GF-D8 (cell line): ENCODE data around the gene SLC16A14.
"Not testable (repeated sequence)": the region's sequence is repeated elsewhere in the genome, so short reads cannot be mapped to it uniquely, and the experiment has no call there.

ENCODE experiments used
- DNase-seq: peaks from one replicate; lab custom pipeline; 2025; lab: John Stamatoyannopoulos, UW

The SLC16A14 gene, protein sequence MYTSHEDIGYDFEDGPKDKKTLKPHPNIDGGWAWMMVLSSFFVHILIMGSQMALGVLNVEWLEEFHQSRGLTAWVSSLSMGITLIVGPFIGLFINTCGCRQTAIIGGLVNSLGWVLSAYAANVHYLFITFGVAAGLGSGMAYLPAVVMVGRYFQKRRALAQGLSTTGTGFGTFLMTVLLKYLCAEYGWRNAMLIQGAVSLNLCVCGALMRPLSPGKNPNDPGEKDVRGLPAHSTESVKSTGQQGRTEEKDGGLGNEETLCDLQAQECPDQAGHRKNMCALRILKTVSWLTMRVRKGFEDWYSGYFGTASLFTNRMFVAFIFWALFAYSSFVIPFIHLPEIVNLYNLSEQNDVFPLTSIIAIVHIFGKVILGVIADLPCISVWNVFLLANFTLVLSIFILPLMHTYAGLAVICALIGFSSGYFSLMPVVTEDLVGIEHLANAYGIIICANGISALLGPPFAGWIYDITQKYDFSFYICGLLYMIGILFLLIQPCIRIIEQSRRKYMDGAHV

DNA sequence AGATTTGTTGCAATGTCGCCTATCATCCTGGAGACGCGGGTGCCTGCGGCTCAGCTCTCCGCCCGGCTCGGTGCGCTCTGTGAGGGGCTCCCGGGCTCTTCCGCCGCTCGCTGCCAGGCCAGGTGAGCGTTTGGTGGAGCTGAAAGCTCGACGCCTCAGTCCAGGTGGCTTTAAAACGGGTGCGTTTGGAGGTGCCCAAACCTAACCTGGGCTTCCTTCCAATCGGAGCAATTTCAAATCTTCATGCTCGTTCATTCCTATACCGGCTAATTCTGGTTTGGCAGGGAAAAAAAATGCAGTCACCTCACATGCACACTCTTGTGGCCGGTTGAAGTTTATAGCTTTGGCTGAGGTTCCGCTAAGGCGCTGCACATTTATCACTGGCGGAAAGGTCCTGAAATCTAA is at the start of gene SLC16A14:
Gene SLC16A14, minus strand, starts transcription at position 274 of the 405 bp plus-strand sequence. CDS start 9,572 bp downstream, outside the sequence.
- DNase-seq: peak; percentile 63

DNA sequence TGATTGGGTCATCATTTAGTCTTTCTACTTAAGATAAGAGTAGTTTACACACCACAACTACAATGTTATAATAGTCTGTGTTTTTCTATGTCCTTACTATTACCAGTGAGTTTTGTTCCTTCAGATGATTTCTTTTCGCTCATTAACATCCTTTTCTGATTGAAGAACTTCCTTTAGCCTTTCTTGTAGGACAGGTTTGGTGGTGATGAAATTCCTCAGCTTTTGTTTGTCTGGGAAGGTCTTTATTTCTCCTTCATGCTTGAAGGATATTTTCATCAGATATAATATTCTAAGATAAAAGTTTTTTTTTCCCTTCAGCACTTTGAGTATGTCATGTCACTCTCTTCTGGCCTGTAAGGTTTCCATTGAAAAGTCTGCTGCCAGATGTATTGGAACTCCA is 38.0 kb upstream of the SLC16A14 start:
- DNase-seq: no peak

DNA sequence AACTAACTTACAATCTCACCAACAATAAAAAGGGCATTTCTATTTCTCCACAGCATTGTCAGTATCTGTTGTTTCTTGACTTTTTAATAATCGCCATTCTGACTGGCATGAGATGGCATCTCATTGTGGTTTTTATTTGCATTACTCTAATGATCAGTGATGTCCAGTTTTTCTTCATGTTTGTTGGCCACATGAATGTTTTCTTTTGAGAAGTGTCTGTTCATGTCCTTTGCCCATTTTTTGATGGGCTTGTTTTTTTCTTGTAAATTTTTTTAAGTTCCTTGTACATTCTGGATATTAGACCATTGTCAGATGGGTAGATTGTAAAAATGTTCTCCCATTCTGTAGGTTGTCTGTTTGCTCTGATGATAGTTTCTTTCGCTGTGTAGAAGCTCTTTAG is 33.2 kb upstream of the SLC16A14 start:
- DNase-seq: not testable (repeated sequence)

DNA sequence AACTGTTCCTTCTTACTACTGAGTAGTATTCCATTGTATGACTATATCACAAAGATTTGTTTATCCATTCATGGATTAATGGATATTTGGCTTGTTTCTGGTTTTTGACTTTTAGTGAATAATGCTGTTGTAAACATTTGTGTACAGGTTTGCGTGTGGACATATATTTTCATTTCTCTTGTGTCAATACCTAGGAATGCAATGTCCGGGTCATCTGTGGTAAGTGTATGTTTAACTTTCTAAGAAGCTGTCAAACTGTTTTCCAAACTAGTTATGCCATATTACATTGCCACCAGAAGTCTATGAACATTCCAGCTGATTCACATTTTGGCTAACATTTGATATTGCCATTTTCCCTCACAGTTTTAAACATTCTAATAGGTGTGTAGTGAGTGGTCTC is 29.1 kb upstream of the SLC16A14 start:
- DNase-seq: no peak

DNA sequence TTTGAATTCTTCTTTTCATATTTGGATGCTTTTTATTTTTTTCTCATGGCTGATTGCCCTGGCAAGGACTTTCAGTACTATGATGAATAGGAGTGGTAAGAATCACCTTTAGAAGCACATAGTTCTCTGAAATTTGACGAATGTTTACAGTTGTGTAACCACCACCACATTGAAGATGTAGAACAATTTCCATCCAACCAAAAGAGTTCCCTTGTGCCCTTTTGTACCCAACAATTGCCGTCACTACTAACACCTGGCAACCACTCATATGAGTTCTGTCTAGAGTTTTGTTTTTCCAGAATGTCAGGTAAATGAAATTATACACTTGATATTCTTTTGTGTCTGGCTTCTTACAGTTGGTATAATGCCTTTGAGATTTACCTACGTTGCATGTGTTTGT is 28.7 kb upstream of the SLC16A14 start:
- DNase-seq: no peak

DNA sequence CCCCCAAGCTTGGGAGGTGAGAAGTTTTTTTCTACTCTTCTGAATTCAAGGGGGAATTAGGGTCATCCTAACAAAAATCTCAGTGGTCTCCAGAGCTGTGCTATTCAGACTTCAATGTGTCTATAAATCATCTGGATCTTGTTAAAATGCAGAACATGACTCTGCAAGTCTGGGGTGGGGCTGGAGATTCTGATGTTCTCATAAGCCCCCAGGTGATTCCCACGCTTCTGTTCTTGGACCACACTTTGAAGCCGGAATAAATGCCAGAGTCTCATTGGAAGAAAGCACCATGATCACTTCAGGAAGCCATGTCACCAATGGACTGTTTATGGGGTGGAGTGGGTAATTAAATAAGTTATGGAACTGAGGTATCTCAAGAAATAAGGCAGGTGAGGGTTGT is 22.2 kb upstream of the SLC16A14 start:
- no peak for DNase-seq

DNA sequence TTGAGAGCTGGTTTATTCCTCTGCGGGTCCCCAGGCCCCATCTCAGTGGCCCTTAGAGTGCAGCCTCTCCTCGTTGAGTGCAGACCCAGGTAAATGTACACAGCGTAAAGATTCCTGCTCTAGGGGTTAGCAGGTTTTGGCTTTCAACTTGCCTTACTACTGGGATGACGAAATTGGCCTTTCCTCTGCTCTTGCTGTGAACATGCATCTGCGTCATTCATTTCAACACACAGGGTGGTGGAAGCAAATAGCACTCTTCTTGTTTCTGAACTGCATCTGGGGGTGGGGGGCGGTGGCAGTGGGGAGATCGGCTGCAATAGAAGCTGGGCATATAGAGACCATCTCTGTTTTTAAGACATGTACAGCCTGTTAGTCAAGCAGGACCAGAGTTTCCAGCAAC is 16.5 kb upstream of the SLC16A14 start:
- peak; percentile 21 for DNase-seq

DNA sequence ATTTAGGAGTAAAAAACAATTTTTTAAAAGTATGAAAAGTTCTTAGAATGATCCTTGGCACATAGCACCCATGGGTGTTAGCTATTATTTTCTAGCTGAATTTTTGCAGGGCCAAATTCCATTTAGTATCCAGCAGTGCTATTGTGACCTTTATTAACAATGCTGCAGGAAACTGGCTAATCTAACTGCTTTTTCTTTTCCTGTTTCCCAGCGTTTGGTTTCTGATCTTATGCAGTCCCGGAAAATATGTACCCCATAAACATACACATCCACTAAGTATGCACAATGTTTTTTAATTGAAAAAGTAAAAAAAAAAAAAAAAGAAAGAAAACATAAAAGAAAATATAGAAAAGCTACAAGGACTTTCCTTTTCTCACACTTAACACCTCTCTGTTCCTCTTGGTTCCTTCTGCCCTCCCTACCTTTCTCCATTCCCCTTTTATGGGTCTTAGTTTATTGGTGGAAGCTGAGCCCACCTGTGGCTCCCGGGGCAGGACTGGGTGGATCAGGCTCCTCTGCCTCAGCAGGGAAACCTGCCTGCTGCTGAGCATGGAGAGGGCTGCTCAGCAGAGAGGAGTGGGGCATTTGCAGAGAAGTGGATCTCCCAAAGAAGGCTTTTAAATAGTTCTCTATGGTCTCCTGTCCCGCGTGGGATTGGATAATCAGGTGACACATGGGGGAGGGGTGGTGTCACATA is 9.3 kb upstream of the SLC16A14 start:
- no peak for DNase-seq

DNA sequence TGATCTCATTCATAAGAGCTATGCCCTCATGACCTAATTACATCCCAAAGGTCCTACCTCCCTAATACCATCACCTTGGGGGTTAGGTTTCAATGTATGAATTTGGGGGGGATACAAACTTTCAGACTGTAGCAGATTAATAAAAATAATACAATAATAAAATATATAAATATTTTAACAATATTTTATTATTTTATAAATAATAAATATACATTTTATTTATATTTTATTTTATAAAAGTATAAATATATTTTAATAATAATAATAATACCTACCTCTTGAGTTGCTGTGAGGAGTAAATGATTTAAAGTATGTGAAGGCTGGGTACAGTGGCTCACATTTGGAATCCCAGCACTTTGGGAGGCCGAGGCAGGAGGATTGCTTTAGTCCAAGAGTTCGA is 8.1 kb upstream of the SLC16A14 start:
- DNase-seq: no peak

DNA sequence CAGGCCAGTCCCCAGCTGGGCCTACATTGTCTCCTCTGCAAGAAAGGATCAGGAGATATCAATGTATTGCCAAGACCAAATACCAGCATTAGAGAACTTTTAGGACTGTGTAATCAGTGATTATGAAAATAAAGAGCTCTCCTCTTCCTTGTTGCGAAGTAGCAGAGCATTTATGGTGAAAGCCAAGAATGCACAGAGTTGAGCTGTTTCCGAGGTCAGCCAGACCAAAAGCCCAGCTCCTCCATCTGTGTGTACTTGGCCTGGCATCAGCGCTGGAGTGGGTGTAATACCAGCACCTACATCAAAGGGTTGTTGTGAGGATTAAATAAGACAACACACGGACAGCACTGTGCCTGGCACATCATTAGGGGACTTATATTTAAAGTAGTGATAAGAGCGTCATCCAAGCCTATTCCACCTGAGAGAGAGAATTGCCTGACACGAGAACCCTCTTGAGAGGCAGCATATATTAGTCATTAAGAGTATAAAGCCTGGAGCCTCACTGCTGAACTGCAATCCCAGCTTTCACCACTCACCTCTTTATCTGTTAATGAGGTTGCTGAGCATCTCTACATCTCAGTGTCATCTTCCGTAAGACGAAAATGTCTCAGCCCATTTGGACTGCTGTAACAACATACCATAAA is 7.4 kb upstream of the SLC16A14 start:
- DNase-seq: no peak

DNA sequence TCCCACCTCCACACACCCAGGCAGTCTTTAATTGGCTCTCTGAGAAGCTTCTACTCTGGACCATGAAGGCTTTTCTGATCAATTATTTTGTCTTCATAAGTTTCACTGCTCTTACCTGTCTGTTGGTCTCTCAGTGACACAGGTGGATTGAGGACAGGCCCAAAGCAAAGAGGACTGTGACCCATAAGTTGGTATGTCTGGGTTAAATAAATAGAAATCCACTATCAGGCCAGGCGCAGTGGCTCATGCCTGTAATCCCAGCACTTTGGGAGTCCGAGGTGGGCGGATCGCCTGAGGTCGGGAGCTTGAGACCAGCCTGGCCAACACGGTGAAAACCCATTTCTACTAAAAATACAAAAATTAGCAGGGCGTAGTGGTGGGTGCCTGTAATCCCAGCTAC is 2.7 kb upstream of the SLC16A14 start:
- no peak for DNase-seq

DNA sequence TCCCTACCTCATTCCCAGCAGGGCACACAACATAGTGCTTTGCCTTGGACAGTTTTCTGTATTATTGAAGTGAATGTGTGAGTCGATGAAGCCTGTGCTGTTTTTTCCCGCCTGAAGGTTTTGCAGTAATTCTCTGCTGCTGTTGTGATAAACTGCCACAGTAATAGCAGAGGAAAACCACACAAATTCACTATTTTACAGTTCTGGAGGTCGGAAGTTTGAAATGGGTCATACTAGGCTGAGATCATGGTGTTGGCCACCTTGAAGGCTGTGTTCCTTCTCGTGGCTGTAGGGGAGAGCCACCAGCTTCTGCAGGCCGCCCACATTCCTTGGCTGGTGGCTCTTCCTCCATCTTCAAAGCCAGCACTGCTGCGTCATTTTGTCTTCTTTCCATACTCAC is 678 bp upstream of the SLC16A14 start:
- no peak for DNase-seq

DNA sequence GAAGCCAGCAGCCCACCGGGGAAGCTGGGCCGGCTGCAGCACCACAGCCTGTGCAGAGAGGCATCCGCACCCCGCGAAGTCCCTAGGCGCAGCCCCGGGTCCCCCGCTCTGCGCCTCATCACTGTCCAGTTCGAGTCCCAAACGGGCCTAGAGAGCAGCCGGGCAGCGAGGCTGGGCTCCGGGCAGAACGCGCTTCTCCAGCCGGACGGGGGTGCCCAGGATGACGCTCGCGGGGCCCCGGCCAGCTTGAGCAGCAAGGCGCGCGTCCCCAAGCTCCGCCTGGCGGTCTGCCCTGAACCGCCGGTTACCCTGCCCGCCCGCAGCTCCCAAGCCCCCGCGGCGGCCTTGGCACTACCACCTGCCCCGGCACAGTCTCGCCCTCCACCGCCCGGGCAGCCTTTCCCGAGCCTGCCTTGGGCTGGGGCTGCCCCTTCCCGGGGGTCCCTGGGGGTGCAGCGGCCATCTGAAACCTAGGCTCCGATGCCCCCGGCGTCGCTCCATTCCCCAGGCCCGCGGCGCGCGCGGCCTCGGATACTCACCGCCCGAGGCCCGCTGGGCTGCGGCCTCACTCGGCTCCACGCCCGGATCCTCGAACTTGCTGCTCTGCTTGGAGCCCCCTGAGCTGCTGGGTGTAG is 591 bp downstream of the SLC16A14 start:
- no peak for DNase-seq

DNA sequence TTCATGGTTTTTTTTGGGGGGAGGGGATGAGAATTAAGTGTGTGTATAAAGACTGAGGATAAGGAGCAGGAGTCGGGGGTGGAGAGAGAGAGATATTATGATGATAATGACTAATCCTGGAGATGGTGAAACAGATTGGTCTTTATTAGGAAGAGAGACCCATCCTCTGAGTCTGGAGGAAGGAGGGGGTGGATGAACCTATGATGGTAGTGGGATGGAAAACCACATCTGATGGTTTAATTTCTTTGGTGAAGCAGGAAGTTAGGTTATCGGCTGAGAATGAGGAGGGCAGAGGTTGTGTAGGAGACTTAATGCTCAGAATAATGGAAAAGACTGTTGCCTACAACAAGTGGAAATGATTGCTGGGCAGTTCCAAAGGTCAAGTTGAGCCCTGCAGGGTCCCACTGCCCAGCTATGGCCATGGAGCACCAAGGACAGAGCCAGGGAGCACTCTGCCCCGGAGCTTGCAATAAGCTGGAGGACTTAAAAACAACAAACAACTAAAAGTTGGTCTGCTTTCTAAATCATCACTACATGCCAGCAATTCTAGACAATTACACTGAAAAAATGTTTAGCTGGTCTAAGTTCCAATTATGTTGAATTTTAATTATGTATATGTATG is 7.9 kb downstream of the SLC16A14 start:
- no peak for DNase-seq

DNA sequence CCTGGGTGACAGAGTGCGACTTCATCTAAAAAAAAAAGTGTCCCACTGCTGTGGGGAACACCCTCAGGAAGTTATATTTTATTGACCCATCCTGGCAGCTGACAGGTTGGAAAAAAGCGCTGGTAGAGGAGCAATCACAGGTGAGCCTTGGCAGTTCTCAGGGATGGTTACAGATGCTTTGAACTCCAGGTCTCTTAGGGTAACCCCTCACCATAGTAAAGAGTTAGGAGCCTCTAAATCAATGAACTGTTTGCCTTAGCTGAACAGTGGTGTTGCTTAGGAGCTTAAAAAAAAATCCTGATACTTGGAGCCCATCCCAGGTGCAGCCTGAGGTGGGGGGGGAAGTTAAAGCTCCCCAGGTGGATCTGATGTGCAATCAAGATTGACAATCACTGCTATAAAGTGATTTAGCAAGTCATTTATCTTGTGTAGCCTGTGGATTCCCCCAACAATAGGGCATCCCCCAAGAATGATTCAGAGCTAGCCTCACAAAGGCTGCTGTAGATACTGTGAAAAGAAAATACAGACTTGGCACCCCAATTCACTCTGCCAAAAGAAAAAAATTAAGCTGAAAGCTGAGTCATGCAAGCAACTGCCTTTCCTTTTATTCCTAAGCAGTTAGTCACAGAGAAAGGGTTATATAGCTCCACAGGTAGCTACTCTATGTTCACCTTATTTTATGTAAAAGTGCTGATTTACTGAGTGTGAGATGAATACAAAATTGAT is 14.8 kb downstream of the SLC16A14 start:
- no peak for DNase-seq

DNA sequence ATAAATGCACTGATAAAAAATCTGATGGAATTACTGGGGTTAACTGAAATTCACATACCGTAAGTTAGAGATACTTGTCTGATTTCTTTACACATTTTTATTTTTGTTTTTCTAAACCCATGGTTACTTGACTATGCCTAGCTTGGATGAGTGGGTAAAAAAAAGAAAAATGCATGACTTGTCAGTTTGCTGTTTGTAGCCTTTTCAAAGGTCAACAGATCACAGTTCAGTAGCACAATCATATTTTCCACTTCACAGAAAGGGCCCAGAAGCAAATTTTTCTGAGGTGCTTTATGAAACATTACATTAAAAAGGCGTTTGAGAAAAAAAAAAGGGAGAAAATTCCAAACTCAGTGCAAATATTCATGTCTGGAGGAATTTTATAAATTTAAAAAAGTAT is 16.4 kb downstream of the SLC16A14 start:
- no peak for DNase-seq

DNA sequence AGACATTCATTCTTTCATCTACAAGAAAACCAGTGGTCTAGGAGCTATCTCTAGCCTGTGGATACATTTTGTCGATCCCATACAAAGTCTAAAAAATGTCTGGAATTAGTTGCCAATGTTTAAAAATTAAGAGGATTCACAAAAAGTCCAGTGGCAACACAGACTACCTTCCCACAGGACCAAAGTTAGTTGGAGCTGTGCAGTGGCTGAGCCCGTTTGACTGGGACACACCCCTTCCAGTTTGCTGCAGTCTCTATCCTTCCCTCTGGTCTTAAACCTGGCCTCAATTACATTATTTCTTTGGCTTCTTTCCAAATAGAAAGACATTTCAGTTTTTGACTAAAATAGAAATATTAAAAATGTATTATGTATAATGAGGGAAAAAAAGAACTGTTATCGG is 18.6 kb downstream of the SLC16A14 start:
- DNase-seq: no peak

DNA sequence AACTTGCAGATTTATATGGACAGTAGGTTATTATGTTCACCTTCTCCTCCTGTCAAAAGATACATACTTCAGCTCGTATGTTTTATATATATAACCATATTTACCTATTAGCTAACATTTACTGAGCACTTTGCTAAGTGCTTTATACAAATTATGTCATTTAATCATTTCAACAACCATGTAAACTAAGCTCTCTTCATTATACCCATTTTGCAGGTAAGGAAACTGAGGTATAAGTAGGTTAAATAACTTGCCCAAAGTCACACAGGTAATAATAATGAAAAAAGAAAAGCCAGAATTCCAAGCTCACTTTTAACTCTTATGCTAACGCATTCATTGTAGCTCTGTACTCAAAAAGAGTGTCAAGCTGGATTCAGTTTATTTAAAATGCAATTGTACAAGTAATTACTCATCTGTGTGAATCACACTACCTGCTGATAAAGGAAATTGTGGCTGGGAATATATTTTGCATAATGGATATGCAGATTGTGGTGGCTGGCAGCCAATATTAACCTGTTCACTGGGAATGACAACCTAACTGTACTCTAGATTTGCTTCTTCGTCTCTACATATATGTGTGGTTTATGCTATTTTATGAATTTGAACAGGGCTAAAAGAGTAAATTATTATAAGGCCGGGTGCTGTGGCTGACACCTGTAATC is 20.6 kb downstream of the SLC16A14 start:
- no peak for DNase-seq

DNA sequence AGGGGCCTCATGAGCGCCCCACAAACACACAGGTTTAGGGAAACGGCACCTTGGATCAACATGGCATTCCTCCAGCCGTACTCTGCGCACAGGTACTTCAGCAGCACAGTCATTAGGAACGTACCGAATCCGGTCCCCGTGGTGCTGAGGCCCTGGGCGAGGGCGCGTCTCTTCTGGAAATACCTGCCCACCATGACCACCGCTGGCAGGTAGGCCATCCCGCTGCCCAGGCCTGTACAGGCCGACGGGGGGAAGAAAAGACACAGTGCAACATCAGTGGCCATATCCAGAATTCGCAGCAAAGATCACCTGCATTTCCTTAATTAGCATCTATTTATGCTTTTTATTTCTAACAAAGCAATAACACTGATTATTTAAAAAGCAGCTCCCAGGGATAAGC is 22.2 kb downstream of the SLC16A14 start:
- no peak for DNase-seq

DNA sequence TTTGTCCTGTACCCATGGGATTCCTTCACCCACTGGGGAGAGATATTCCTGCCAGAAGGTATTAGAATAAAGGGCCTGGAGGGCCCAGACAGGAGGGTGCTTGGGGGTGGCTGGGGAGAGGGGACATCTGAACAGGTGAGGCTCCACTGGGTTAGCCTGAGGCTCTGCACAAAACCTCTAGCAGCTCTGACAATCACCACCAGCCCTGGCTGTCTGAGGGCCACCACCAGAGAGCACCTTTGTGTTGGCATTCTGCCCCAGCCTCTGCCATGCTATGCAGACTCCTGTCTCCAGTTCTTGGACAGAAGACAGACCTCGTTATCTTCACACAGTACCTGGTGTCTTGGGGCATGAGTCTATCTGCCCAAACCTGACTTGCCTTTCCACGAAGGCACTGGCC is 25.3 kb downstream of the SLC16A14 start:
- no peak for DNase-seq

DNA sequence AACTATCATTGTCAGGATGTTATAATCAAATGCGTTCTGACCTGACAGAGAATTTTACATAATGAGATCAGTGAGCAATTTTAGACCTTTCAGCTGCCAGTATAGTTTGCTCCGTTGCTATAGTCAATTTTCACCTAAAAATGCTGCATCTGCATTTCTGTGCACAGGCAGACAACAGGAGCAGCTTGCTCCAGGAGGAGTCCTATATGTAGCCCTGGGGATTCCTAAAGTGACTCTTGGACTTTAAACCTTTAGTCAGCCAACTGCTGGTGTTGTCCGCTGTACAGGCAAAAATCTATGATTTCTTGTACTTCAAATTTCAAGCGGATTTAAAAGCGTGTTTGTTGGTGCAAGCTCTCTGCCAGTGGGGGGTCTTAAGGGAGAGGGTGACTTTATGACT is 25.7 kb downstream of the SLC16A14 start:
- no peak for DNase-seq
